Calu3 (cell line): ENCODE measurements around the gene KCNJ14. TPM values are rescaled to one million over a fixed set of nuclear protein-coding genes. Genes with fewer than 3 reads are reported as not detected.

Experiments
- BruUV-seq: library from RNA; stranded (reverse); fragments of 400-500 nt; replicated peaks from 2 replicates; lab custom pipeline; 2021; lab: Mats Ljungman, UMichigan
- CTCF ChIA-PET: fragments of 300-600 bp; sonication (Branson Sonifier 250); formaldehyde crosslinking; loops from one replicate; lab custom pipeline; 2022; ENCODE audit warnings: antibody characterized with exemption; lab: Charles Lee
- DNase-seq: peaks from one replicate; pipeline ENCODE4 v3.0.0; 2022
- H3K27ac Mint-ChIP-seq: one replicate; pipeline ENCODE4 v1.8.0; 2022; ENCODE audit warnings: mixed read lengths; ENCODE audit not compliant: unreplicated experiment
- H3K27me3 Mint-ChIP-seq: one replicate; pipeline ENCODE4 v1.8.0; 2022; ENCODE audit warnings: mixed read lengths; ENCODE audit not compliant: unreplicated experiment
- H3K36me3 Mint-ChIP-seq: one replicate; pipeline ENCODE4 v1.8.0; 2022; ENCODE audit warnings: mild to moderate bottlenecking, moderate library complexity, mixed read lengths; ENCODE audit not compliant: insufficient read depth, unreplicated experiment
- H3K4me1 Mint-ChIP-seq: one replicate; pipeline ENCODE4 v1.8.0; 2022; ENCODE audit warnings: mild to moderate bottlenecking, low read depth, mixed read lengths; ENCODE audit not compliant: unreplicated experiment
- H3K4me3 Mint-ChIP-seq: one replicate; pipeline ENCODE4 v1.8.0; 2022; ENCODE audit warnings: mild to moderate bottlenecking, low read depth, moderate library complexity, mixed read lengths; ENCODE audit not compliant: unreplicated experiment
- H3K9me3 Mint-ChIP-seq: one replicate; pipeline ENCODE4 v1.8.0; 2022; ENCODE audit warnings: low read depth, mixed read lengths; ENCODE audit not compliant: unreplicated experiment
- intact Hi-C: fragments of 100-400 bp; cut with micrococcal nuclease; formaldehyde crosslinking; loops from one replicate; pipeline ENCODE4 v1.10.0; 2022; ENCODE audit not compliant: unreplicated experiment
- total RNA-seq: library from RNA; stranded (reverse); gene quantifications from 2 replicates; pipeline ENCODE4 v1.2.3, GENCODE V29; 2022
- TF ChIP-seq, protein P1 (sequence below): fragments of 200-600 bp; IDR thresholded peaks from one replicate; pipeline ENCODE4 v1.8.0; 2022; ENCODE audit warnings: antibody characterized with exemption; ENCODE audit not compliant: unreplicated experiment

KCNJ14 gene
- total RNA-seq, 1 experiment from 2014 or later, result 9.9 TPM

DNA sequence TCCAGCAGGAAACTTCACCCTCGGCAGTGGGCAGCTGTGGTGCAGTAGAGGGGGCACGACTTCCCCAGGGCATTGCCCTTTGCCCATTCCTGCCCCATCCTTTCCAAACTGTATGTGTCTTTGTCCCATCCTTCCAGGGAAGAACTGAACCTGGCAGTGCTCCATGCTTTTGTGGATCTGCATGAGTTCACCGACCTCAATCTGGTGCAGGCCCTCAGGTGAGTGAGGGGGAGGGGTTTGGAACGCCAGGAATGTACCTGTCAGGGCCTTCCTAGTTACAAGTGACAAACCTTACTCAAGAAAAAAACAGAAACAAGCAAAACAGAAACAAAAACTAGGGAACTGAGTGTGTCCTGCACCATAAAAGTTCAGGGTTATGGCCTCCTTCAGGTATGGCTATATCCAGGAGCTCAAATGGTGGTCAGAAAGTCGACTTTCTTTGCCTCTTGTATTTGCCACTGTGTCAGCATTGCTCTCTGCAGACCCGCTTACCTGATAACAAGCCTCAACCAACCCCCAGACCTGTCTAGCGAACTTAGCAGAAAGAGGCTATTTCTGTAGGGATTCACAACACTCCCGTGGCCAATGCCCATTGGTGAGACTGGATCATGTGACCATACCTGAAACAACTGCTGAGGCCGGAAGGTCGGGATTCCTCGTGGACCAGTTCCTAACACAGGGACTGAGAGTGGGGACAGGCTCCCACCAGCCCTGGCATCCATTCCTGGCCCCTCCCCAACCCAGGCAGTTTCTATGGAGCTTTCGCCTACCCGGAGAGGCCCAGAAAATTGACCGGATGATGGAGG is 18.0 kb downstream of the KCNJ14 start:
- H3K27me3 Mint-ChIP-seq, result no peaks in the 10 kb centered on the region
- TF ChIP-seq, protein P1, sequence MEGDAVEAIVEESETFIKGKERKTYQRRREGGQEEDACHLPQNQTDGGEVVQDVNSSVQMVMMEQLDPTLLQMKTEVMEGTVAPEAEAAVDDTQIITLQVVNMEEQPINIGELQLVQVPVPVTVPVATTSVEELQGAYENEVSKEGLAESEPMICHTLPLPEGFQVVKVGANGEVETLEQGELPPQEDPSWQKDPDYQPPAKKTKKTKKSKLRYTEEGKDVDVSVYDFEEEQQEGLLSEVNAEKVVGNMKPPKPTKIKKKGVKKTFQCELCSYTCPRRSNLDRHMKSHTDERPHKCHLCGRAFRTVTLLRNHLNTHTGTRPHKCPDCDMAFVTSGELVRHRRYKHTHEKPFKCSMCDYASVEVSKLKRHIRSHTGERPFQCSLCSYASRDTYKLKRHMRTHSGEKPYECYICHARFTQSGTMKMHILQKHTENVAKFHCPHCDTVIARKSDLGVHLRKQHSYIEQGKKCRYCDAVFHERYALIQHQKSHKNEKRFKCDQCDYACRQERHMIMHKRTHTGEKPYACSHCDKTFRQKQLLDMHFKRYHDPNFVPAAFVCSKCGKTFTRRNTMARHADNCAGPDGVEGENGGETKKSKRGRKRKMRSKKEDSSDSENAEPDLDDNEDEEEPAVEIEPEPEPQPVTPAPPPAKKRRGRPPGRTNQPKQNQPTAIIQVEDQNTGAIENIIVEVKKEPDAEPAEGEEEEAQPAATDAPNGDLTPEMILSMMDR, result no peak
- H3K9me3 Mint-ChIP-seq, result no peaks in the 10 kb centered on the region
- peaks cover 83% of the 10 kb centered on the region for H3K36me3 Mint-ChIP-seq
- no peak overlapping the region for H3K27ac Mint-ChIP-seq
- intact Hi-C loops, result no loop called here
- no peak for DNase-seq
- CTCF ChIA-PET, result no interaction called here
- BruUV-seq, result no TSS peak
- no peak overlapping the region for H3K4me3 Mint-ChIP-seq
- peaks cover 11% of the 10 kb centered on the region for H3K4me1 Mint-ChIP-seq

- peaks cover 11% of the 10 kb centered on the region for H3K4me1 Mint-ChIP-seq
- no TSS peak for BruUV-seq
- H3K36me3 Mint-ChIP-seq, result peaks cover 76% of the 10 kb centered on the region
- no peaks in the 10 kb centered on the region for H3K27me3 Mint-ChIP-seq
- no peaks in the 10 kb centered on the region for H3K9me3 Mint-ChIP-seq
- no peak overlapping the region for H3K27ac Mint-ChIP-seq
- intact Hi-C loops, result no loop called here
- no peak for DNase-seq
- TF ChIP-seq, protein P1, result no peak
- H3K4me3 Mint-ChIP-seq, result no peak overlapping the region
- CTCF ChIA-PET, result no interaction called here
Measured at GRCh38 chr19:48474084-48474592, 18.8 kb downstream of the KCNJ14 start.

DNA sequence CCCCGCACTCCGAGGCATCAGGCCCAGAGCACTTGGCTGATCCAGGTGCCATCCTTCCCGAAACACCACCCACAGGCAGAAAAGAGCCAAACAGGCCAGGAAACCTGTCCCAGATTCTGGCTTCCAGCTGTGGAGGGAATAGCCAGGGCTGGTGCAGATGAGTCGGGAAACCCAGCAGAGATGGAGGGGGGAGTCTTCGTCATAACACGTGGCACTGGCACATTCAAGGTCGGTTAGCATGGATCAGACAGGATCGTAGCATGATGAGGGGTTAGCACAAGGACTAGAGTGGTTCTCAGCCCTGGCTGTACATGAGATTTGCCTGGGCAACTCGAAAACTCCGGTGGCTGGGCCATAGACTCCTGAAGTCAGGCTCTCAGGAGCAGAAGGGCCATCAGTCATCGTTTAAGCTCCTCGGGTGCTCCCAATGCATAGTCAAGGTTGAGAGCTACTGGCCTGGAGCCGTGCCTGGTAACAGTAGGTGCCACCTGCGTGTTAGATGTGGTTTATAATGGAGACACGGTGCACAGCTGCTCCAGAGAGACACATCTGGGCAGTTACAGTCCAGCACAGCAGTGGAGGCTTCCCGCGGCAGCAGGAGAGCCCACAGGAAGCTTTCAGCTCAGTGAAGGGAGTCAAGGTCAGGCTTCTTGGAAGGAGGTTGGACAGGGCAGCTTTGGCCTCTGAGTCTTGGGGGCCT is 20.1 kb downstream of the KCNJ14 start:
- Mint-ChIP-seq H3K36me3 (peaks cover 75% of the 10 kb centered on the region), H3K9me3 (no peaks in the 10 kb centered on the region), H3K27ac (no peak overlapping the region), H3K4me1 (peaks cover 11% of the 10 kb centered on the region), H3K4me3 (no peak overlapping the region), H3K27me3 (no peaks in the 10 kb centered on the region)
- TF ChIP-seq, protein P1, result no peak
- no TSS peak for BruUV-seq
- CTCF ChIA-PET, result interaction anchor here (0.6 kb wide), 1 partner anchor 16 kb away, joined by 6 read pairs; no protein-coding TSS in a partner anchor
- DNase-seq, result no peak
- intact Hi-C loops, result no loop called here

GRCh38 chr19:48476176-48476575 is 20.8 kb downstream of the KCNJ14 start:
- no TSS peak for BruUV-seq
- Mint-ChIP-seq H3K36me3 (peaks cover 75% of the 10 kb centered on the region), H3K9me3 (no peaks in the 10 kb centered on the region), H3K4me3 (no peak overlapping the region), H3K4me1 (peaks cover 11% of the 10 kb centered on the region), H3K27me3 (no peaks in the 10 kb centered on the region), H3K27ac (no peak overlapping the region)
- no peak for DNase-seq
- CTCF ChIA-PET, result no interaction called here
- intact Hi-C loops, result no loop called here
- TF ChIP-seq, protein P1, result no peak
